Neural cell (in vitro differentiated cells): ENCODE results near the gene SMCR8. TPM values are rescaled to one million over a fixed set of nuclear protein-coding genes. Genes with fewer than 3 reads are reported as not detected.

Experiments used
- H2AFZ ChIP-seq: fragments of 200-600, 300-800 bp; sonication (generic), shearing (Covaris generic); 2 replicates; pipeline ENCODE4 v1.6.0; 2014; ENCODE audit warnings: low read depth, mild to moderate bottlenecking, antibody characterized with exemption, low read length, moderate library complexity
- H3F3A ChIP-seq: fragments of 200-600 bp; shearing (Covaris generic); 2 replicates; pipeline ENCODE4 v1.6.1; 2016; ENCODE audit warnings: mild to moderate bottlenecking, moderate library complexity, mixed read lengths, antibody characterized with exemption, low read length; ENCODE audit not compliant: insufficient read depth, poor library complexity, severe bottlenecking
- H3K27ac ChIP-seq: fragments of 200-600, 300-800 bp; sonication (generic), shearing (Covaris generic); 2 replicates; pipeline ENCODE4 v1.5.1; 2014; ENCODE audit warnings: mild to moderate bottlenecking, low read length, moderate library complexity
- H3K27me3 ChIP-seq: fragments of 300-800, 200-600 bp; sonication (generic), shearing (Covaris generic); 2 replicates; pipeline ENCODE4 v1.6.0; 2014; ENCODE audit warnings: mild to moderate bottlenecking, low read depth, low read length, moderate library complexity; ENCODE audit not compliant: insufficient read depth
- H3K36me3 ChIP-seq: fragments of 300-800, 200-600 bp; sonication (generic), shearing (Covaris generic); 2 replicates; pipeline ENCODE4 v1.5.1; 2014; ENCODE audit warnings: mild to moderate bottlenecking, antibody characterized with exemption, low read length, moderate library complexity; ENCODE audit not compliant: insufficient read depth
- H3K4me2 ChIP-seq: fragments of 300-800, 200-600 bp; sonication (generic), shearing (Covaris generic); 2 replicates; pipeline ENCODE4 v1.6.0; 2014; ENCODE audit warnings: mild to moderate bottlenecking, low read length
- H3K4me3 ChIP-seq: fragments of 300-800, 200-600 bp; sonication (generic), shearing (Covaris generic); 2 replicates; pipeline ENCODE4 v1.5.1; 2014; ENCODE audit warnings: mild to moderate bottlenecking, low read length, moderate library complexity
- H3K79me2 ChIP-seq: fragments of 200-600 bp; shearing (Covaris generic); replicated peaks from 2 replicates; pipeline ENCODE4 v1.6.0; 2014; ENCODE audit warnings: mild to moderate bottlenecking, low read length, moderate library complexity; ENCODE audit not compliant: insufficient read depth
- H3K9ac ChIP-seq: fragments of 300-800, 200-600 bp; sonication (generic), shearing (Covaris generic); 2 replicates; pipeline ENCODE4 v1.6.1; 2016; ENCODE audit warnings: mild to moderate bottlenecking, low read length, mixed read lengths
- H3K9me2 ChIP-seq: fragments of 200-600 bp; shearing (Covaris generic); 2 replicates; pipeline ENCODE4 v1.6.1; 2016; ENCODE audit warnings: mild to moderate bottlenecking, low read length, mixed read lengths; ENCODE audit not compliant: insufficient read depth
- H3K9me3 ChIP-seq: fragments of 200-600, 300-800 bp; sonication (generic), shearing (Covaris generic); 2 replicates; pipeline ENCODE4 v1.6.1; 2016; ENCODE audit warnings: mild to moderate bottlenecking, mixed run types, low read length, moderate library complexity, mixed read lengths
- H4K20me1 ChIP-seq: fragments of 200-600 bp; shearing (Covaris generic); 2 replicates; pipeline ENCODE4 v1.6.1; 2016; ENCODE audit warnings: mild to moderate bottlenecking, mixed run types; ENCODE audit not compliant: insufficient read depth
- CTCF ChIP-seq: fragments of 450-650 bp; IDR thresholded peaks from 2 replicates; pipeline ENCODE4 v1.5.1; 2014; ENCODE audit warnings: antibody characterized with exemption, mild to moderate bottlenecking, moderate library complexity; ENCODE audit not compliant: poor library complexity, severe bottlenecking
- EP300 ChIP-seq: fragments of 450-650 bp; conservative IDR thresholded peaks from 2 replicates; pipeline ENCODE4 v1.6.1; 2014; ENCODE audit warnings: antibody characterized with exemption, mild to moderate bottlenecking, moderate library complexity; ENCODE audit not compliant: poor library complexity, severe bottlenecking
- EZH2 ChIP-seq: fragments of 200-600, 300-800 bp; shearing (Covaris generic), sonication (generic); IDR thresholded peaks from 2 replicates; pipeline ENCODE4 v1.6.1; 2014; ENCODE audit warnings: antibody characterized with exemption, low read length, borderline replicate concordance, mild to moderate bottlenecking; ENCODE audit not compliant: insufficient read depth, poor library complexity, severe bottlenecking
- MXI1 ChIP-seq: fragments of 450-650 bp; conservative IDR thresholded peaks from 2 replicates; pipeline ENCODE4 v1.6.1; 2014; ENCODE audit warnings: antibody characterized with exemption, mild to moderate bottlenecking; ENCODE audit not compliant: poor library complexity, severe bottlenecking
- POLR2AphosphoS5 ChIP-seq: IDR thresholded peaks from 2 replicates; pipeline ENCODE4 v1.6.1; 2012
- RAD21 ChIP-seq: fragments of 450-650 bp; conservative IDR thresholded peaks from 2 replicates; pipeline ENCODE4 v1.6.1; 2014; ENCODE audit warnings: antibody characterized with exemption, mild to moderate bottlenecking, moderate library complexity
- REST ChIP-seq: IDR thresholded peaks from 2 replicates; pipeline ENCODE4 v1.6.1; 2012; ENCODE audit warnings: borderline replicate concordance
- SMC3 ChIP-seq: fragments of 450-650 bp; conservative IDR thresholded peaks from 2 replicates; pipeline ENCODE4 v1.6.1; 2014; ENCODE audit warnings: antibody characterized with exemption, mild to moderate bottlenecking, moderate library complexity; ENCODE audit not compliant: poor library complexity
- TAF1 ChIP-seq: IDR thresholded peaks from 2 replicates; pipeline ENCODE4 v1.6.1; 2012; ENCODE audit warnings: low read depth
- polyA plus RNA-seq: library from polyadenylated mRNA; depleted of rRNA; stranded (reverse); fragments of >200 nt; gene quantifications from 2 replicates; pipeline ENCODE4 v1.2.3, GENCODE V29; 2014

Gene SMCR8
- polyA plus RNA-seq, 1 donor from 2014 or later = 4.3 TPM

GRCh38 chr17:18326572-18326971 is 11.5 kb downstream of the SMCR8 start:
- Histone ChIP-seq H3F3A (no peaks in the 10 kb centered on the region), H3K27ac (no peak overlapping the region), H3K27me3 (no peaks in the 10 kb centered on the region), H3K36me3 (no peaks in the 10 kb centered on the region), H3K9ac (no peak overlapping the region), H3K4me3 (no peak overlapping the region), H3K4me2 (no peak overlapping the region), H3K9me3 (no peaks in the 10 kb centered on the region), H3K9me2 (no peaks in the 10 kb centered on the region), H3K79me2 (no peaks in the 10 kb centered on the region), H2AFZ (no peak overlapping the region), H4K20me1 (no peaks in the 10 kb centered on the region)
- TF ChIP-seq REST = no peak
- TF ChIP-seq CTCF = no peak
- no peak for TF ChIP-seq EZH2
- TF ChIP-seq SMC3 = no peak
- TF ChIP-seq MXI1 = no peak
- no peak for TF ChIP-seq RAD21
- TF ChIP-seq POLR2AphosphoS5 = no peak
- TF ChIP-seq TAF1 = no peak
- TF ChIP-seq EP300 = no peak

- no peak overlapping the region for H3K9ac ChIP-seq
- no peaks in the 10 kb centered on the region for H3K9me3 ChIP-seq
- H4K20me1 ChIP-seq = no peaks in the 10 kb centered on the region
- H3K27ac ChIP-seq = no peak overlapping the region
- no peaks in the 10 kb centered on the region for H3K9me2 ChIP-seq
- H3F3A ChIP-seq = no peaks in the 10 kb centered on the region
- H2AFZ ChIP-seq = no peak overlapping the region
- no peak overlapping the region for H3K4me3 ChIP-seq
- no peaks in the 10 kb centered on the region for H3K36me3 ChIP-seq
- TF ChIP-seq MXI1 (no peak), RAD21 (no peak), POLR2AphosphoS5 (no peak), REST (no peak), EZH2 (no peak), EP300 (no peak), CTCF (no peak), TAF1 (no peak), SMC3 (no peak)
- H3K4me2 ChIP-seq = no peak overlapping the region
- H3K27me3 ChIP-seq = no peaks in the 10 kb centered on the region
- H3K79me2 ChIP-seq = no peaks in the 10 kb centered on the region
Measured at GRCh38 chr17:18327093-18327492, 12.0 kb downstream of the SMCR8 start.
